OCI-LY7 (cell line): ENCODE data around the gene KRT79. TPM values are rescaled to one million over a fixed set of nuclear protein-coding genes. Genes with fewer than 3 reads are reported as not detected.

Experiments
- BruUV-seq: library from RNA; stranded (reverse); fragments of 400-500 nt; replicated peaks from 2 replicates; lab custom pipeline; 2021; lab: Mats Ljungman, UMichigan
- CTCF ChIA-PET: fragments of 300-600 bp; sonication (Branson Sonifier 250); formaldehyde crosslinking; loops from one replicate; lab custom pipeline; 2022; ENCODE audit warnings: antibody characterized with exemption; ENCODE audit not compliant: unreplicated experiment; lab: Charles Lee
- POLR2A ChIA-PET: fragments of 300-600 bp; sonication (Branson Sonifier 250); formaldehyde crosslinking; loops from one replicate; lab custom pipeline; 2022; ENCODE audit warnings: antibody characterized with exemption; lab: Charles Lee
- DNase-seq: peaks from one replicate; pipeline ENCODE4 v3.0.0-alpha.2; 2015; ENCODE audit warnings: low spot score
- H2AFZ ChIP-seq: fragments of 200-600 bp; sonication (generic), shearing (Covaris generic); 2 replicates; pipeline ENCODE4 v1.6.1; 2014; ENCODE audit warnings: mild to moderate bottlenecking, antibody characterized with exemption, low read length, moderate library complexity
- H3K27ac ChIP-seq: fragments of 200-600 bp; sonication (generic); 2 replicates; pipeline ENCODE4 v1.5.1; 2014; ENCODE audit warnings: mixed run types, low read depth, mild to moderate bottlenecking, moderate library complexity, low read length, inconsistent platforms; ENCODE audit not compliant: poor library complexity, severe bottlenecking
- H3K36me3 ChIP-seq: fragments of 200-600 bp; sonication (generic); 2 replicates; pipeline ENCODE4 v1.6.1; 2014; ENCODE audit warnings: mild to moderate bottlenecking, antibody characterized with exemption, low read length, moderate library complexity, mixed read lengths; ENCODE audit not compliant: insufficient read depth
- H3K4me1 ChIP-seq: fragments of 200-600 bp; sonication (generic); 2 replicates; pipeline ENCODE4 v1.5.1; 2014; ENCODE audit warnings: mild to moderate bottlenecking, low read length; ENCODE audit not compliant: insufficient read depth, poor library complexity, severe bottlenecking
- H3K4me2 ChIP-seq: fragments of 200-600 bp; sonication (generic); 2 replicates; pipeline ENCODE4 v1.6.1; 2014; ENCODE audit warnings: mild to moderate bottlenecking, low read length
- H3K4me3 ChIP-seq: fragments of 200-600 bp; sonication (generic); 2 replicates; pipeline ENCODE4 v1.5.1; 2014; ENCODE audit warnings: mild to moderate bottlenecking, low read depth, low read length; ENCODE audit not compliant: poor library complexity, severe bottlenecking
- H3K79me2 ChIP-seq: fragments of 200-600 bp; sonication (generic); 2 replicates; pipeline ENCODE4 v1.6.1; 2016; ENCODE audit warnings: low read depth, mild to moderate bottlenecking, low read length, moderate library complexity, mixed read lengths; ENCODE audit not compliant: insufficient read depth
- H3K9me2 ChIP-seq: fragments of 200-600 bp; sonication (generic); 2 replicates; pipeline ENCODE4 v1.6.1; 2016; ENCODE audit warnings: mild to moderate bottlenecking, low read length, mixed read lengths; ENCODE audit not compliant: insufficient read depth
- H3K9me3 ChIP-seq: fragments of 200-600 bp; sonication (generic); 2 replicates; pipeline ENCODE4 v1.6.1; 2014; ENCODE audit warnings: mild to moderate bottlenecking, mixed run types, low read length, mixed read lengths
- H4K20me1 ChIP-seq: fragments of 200-600 bp; sonication (generic); 2 replicates; pipeline ENCODE4 v1.6.1; 2014; ENCODE audit warnings: mild to moderate bottlenecking, antibody characterized with exemption, low read length, moderate library complexity, mixed read lengths; ENCODE audit not compliant: insufficient read depth
- CTCF ChIP-seq: fragments of 200-600 bp; sonication (generic); conservative IDR thresholded peaks from 2 replicates; pipeline ENCODE4 v1.5.1; 2014; ENCODE audit warnings: mild to moderate bottlenecking, antibody characterized with exemption, low read length, moderate library complexity, mixed read lengths
- EZH2phosphoT487 ChIP-seq: fragments of 200-600 bp; sonication (generic); IDR thresholded peaks from 2 replicates; pipeline ENCODE4 v1.6.1; 2018; ENCODE audit warnings: low read depth, borderline replicate concordance, mild to moderate bottlenecking, mixed run types, antibody characterized with exemption, low read length, moderate library complexity, mixed read lengths
- intact Hi-C: fragments of 100-400 bp; cut with micrococcal nuclease; formaldehyde crosslinking; loops from one replicate; pipeline ENCODE4 v1.10.0; 2022; ENCODE audit not compliant: unreplicated experiment
- total RNA-seq, 2 experiments: library from RNA; depleted of rRNA in 1 of 2; stranded (reverse); fragments of >200 nt in 1 of 2; shearing (Covaris generic) in 1 of 2; gene quantifications; 2 replicates each; pipeline ENCODE4 v1.2.3, GENCODE V29; 2014 to 2022

KRT79 gene
- total RNA-seq, 2 experiments from 2014 or later, result not detected

GRCh38 chr12:52848661-52849255, 14.6 kb upstream of the KRT79 start, which contains the start of gene KRT78:
Gene KRT78, minus strand, starts transcription at chr12:52848994. Its CDS starts 64 bp downstream, at chr12:52848930.
- intact Hi-C loops, result no loop called here
- H2AFZ ChIP-seq, result no peak within 1 kb of the TSS
- POLR2A ChIA-PET, result interaction anchor here (0.6 kb wide), 1 partner anchor 806 kb away, joined by 3 read pairs; no protein-coding TSS in a partner anchor

GRCh38 chr12:52847335-52848102, 13.4 kb upstream of the KRT79 start:
- DNase-seq, result no peak
- ChIA-PET CTCF (no interaction called here), POLR2A (no interaction called here)
- Histone ChIP-seq H3K9me3 (no peaks in the 10 kb centered on the region), H3K79me2 (no peaks in the 10 kb centered on the region), H3K4me3 (no peak overlapping the region), H3K9me2 (no peaks in the 10 kb centered on the region), H3K36me3 (no peaks in the 10 kb centered on the region), H3K4me2 (no peak overlapping the region), H4K20me1 (no peaks in the 10 kb centered on the region), H3K4me1 (peaks cover 35% of the 10 kb centered on the region), H2AFZ (no peak overlapping the region), H3K27ac (no peak overlapping the region)
- intact Hi-C loops, result no loop called here
- TF ChIP-seq CTCF (no peak), EZH2phosphoT487 (no peak)
- BruUV-seq, result no TSS peak

More at GRCh38 chr12:52848661-52849255, 14.6 kb upstream of the KRT79 start, which contains the start of gene KRT78:
- CTCF ChIA-PET, result no interaction called here
- peaks cover 35% of the 10 kb centered on the region for H3K4me1 ChIP-seq
- no peak for DNase-seq
- H4K20me1 ChIP-seq, result no peaks in the 10 kb centered on the region
- no peaks in the 10 kb centered on the region for H3K79me2 ChIP-seq
- H3K4me3 ChIP-seq, result no peak within 1 kb of the TSS
- H3K9me3 ChIP-seq, result no peaks in the 10 kb centered on the region
- no peak within 1 kb of the TSS for H3K27ac ChIP-seq
- H3K36me3 ChIP-seq, result no peaks in the 10 kb centered on the region
- no peaks in the 10 kb centered on the region for H3K9me2 ChIP-seq
- no TSS peak for BruUV-seq
- no peak for TF ChIP-seq EZH2phosphoT487
- H3K4me2 ChIP-seq, result no peak within 1 kb of the TSS

GRCh38 chr12:52846356-52846970, 12.4 kb upstream of the KRT79 start:
- Histone ChIP-seq H3K79me2 (no peaks in the 10 kb centered on the region), H3K9me2 (no peaks in the 10 kb centered on the region), H3K4me2 (no peak overlapping the region), H3K4me1 (peaks cover 25% of the 10 kb centered on the region), H3K36me3 (no peaks in the 10 kb centered on the region), H3K27ac (no peak overlapping the region), H2AFZ (no peak overlapping the region), H3K9me3 (no peaks in the 10 kb centered on the region), H4K20me1 (no peaks in the 10 kb centered on the region), H3K4me3 (no peak overlapping the region)
- BruUV-seq, result no TSS peak
- no peak for DNase-seq
- TF ChIP-seq CTCF (no peak), EZH2phosphoT487 (no peak)
- intact Hi-C loops, result no loop called here
- CTCF ChIA-PET, result no interaction called here
- POLR2A ChIA-PET, result no interaction called here
